Measurements from ENCODE around the gene NTM.

NTM gene

DNA sequence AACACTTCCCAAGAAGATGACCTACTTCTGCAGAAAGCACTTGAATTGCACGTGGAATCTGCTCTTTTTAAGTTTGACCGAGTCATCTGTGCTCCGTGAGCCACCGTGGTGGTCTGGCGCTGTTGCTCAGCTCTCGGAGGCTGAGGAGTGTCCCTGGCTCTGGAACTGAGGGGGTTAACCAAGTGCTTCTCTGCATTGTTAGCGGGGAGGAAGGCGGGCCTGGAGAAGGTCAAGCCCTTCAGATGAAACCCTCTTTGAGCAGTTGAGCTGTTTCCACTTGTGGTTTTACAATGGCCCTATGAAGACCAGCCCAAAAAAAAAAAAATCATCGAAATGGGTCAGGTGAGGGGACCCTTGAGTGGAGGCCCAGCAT lies 286.4 kb downstream of the NTM start:
- Histone ChIP-seq H3K36me3 (no peaks in the 10 kb centered on the region), H3K9me3 (ENCODE audit: severe bottlenecking) (no peaks in the 10 kb centered on the region), H3K27me3 (ENCODE audit: insufficient read depth, low read depth, severe bottlenecking) (no peaks in the 10 kb centered on the region), H3K4me3 (ENCODE audit: low read depth, low read length) (no peak overlapping the region), H3K27ac (no peak overlapping the region)
- TF ChIP-seq, protein P1, sequence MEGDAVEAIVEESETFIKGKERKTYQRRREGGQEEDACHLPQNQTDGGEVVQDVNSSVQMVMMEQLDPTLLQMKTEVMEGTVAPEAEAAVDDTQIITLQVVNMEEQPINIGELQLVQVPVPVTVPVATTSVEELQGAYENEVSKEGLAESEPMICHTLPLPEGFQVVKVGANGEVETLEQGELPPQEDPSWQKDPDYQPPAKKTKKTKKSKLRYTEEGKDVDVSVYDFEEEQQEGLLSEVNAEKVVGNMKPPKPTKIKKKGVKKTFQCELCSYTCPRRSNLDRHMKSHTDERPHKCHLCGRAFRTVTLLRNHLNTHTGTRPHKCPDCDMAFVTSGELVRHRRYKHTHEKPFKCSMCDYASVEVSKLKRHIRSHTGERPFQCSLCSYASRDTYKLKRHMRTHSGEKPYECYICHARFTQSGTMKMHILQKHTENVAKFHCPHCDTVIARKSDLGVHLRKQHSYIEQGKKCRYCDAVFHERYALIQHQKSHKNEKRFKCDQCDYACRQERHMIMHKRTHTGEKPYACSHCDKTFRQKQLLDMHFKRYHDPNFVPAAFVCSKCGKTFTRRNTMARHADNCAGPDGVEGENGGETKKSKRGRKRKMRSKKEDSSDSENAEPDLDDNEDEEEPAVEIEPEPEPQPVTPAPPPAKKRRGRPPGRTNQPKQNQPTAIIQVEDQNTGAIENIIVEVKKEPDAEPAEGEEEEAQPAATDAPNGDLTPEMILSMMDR (IDR thresholded peaks at IDR 0.05; ENCODE audit: low read depth, low read length), result no peak
- DNase-seq, result no peak

GRCh38 chr11:131658414-131658813 lies 288.0 kb downstream of the NTM start:
- Histone ChIP-seq H3K4me3 (ENCODE audit: low read depth, low read length) (no peak overlapping the region), H3K36me3 (no peaks in the 10 kb centered on the region; the same call in 1 of the 2 replicates), H3K9me3 (ENCODE audit: severe bottlenecking) (no peaks in the 10 kb centered on the region), H3K27ac (no peak overlapping the region), H3K27me3 (ENCODE audit: insufficient read depth, low read depth, severe bottlenecking) (no peaks in the 10 kb centered on the region)
- TF ChIP-seq, protein P1 (IDR thresholded peaks at IDR 0.05; ENCODE audit: low read depth, low read length), result no peak
- no peak for DNase-seq

DNA sequence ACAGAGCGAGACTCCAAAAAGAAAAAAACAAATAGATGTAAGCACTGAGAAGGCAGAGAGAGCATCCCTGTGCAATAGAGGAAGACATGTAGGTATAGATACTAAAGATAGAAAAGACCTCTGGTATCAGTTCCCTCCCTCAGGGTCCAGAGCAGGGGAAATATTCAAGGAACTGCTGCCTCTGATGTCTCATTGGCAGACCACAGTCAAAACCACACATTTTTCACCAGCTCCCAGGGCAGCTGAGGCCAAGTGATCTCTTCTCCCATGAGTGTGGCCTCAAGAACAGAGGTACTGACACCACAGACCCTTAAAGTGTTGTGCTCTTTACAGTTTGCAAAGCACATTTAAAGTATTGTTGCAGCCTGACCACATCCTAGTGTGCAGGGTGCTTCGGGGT lies 288.5 kb downstream of the NTM start:
- no peak for DNase-seq
- no peak overlapping the region for H3K27ac ChIP-seq

GRCh38 chr11:131659931-131660330 lies 289.5 kb downstream of the NTM start:
- no peaks in the 10 kb centered on the region for H3K9me3 ChIP-seq (ENCODE audit: severe bottlenecking)
- no peak overlapping the region for H3K27ac ChIP-seq
- no peaks in the 10 kb centered on the region for H3K27me3 ChIP-seq (ENCODE audit: insufficient read depth, low read depth, severe bottlenecking)
- no peak overlapping the region for H3K4me3 ChIP-seq (ENCODE audit: low read depth, low read length)
- H3K36me3 ChIP-seq, result no peaks in the 10 kb centered on the region; the same call in 1 of the 2 replicates
- TF ChIP-seq, protein P1 (IDR thresholded peaks at IDR 0.05; ENCODE audit: low read depth, low read length), result no peak
- DNase-seq, result no peak

More for the DNA sequence above, 288.5 kb downstream of the NTM start:
- no peak overlapping the region for H3K4me3 ChIP-seq (ENCODE audit: low read depth, low read length)
- H3K9me3 ChIP-seq (ENCODE audit: severe bottlenecking), result no peaks in the 10 kb centered on the region
- no peaks in the 10 kb centered on the region for H3K27me3 ChIP-seq (ENCODE audit: insufficient read depth, low read depth, severe bottlenecking)
- TF ChIP-seq, protein P1 (IDR thresholded peaks at IDR 0.05; ENCODE audit: low read depth, low read length), result no peak
- no peaks in the 10 kb centered on the region; the same call in 1 of the 2 replicates for H3K36me3 ChIP-seq

DNA sequence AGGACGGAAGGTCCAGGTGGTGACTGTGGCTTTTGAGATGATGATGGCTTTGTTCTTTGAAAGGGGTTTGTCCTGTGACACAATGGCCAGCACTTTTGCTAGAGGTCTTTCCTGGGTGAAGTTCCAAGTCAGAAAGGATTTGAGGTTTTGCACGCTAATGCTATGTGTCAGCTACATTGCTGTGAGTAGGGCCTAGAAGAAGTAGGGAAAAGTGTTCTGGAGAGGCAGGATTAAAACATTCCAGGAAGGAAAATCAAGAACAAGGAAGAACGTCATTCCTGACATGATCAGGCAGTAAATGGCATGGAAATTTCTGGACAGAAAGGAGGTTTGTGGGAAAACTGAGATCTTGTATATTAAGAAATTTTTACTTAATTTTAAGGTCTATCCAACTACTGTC lies 290.7 kb downstream of the NTM start:
- DNase-seq, result no peak
- no peaks in the 10 kb centered on the region; the same call in 1 of the 2 replicates for H3K36me3 ChIP-seq
- H3K27ac ChIP-seq, result no peak overlapping the region
- H3K4me3 ChIP-seq (ENCODE audit: low read depth, low read length), result no peak overlapping the region
- no peaks in the 10 kb centered on the region for H3K27me3 ChIP-seq (ENCODE audit: insufficient read depth, low read depth, severe bottlenecking)
- TF ChIP-seq, protein P1 (IDR thresholded peaks at IDR 0.05; ENCODE audit: low read depth, low read length), result no peak
- H3K9me3 ChIP-seq (ENCODE audit: severe bottlenecking), result no peaks in the 10 kb centered on the region

- no peaks in the 10 kb centered on the region for H3K9me3 ChIP-seq (ENCODE audit: severe bottlenecking)
- DNase-seq, result no peak
- no peaks in the 10 kb centered on the region for H3K27me3 ChIP-seq (ENCODE audit: insufficient read depth, low read depth, severe bottlenecking)
- no peak overlapping the region for H3K27ac ChIP-seq
- no peaks in the 10 kb centered on the region; the same call in 1 of the 2 replicates for H3K36me3 ChIP-seq
- TF ChIP-seq, protein P1 (IDR thresholded peaks at IDR 0.05; ENCODE audit: low read depth, low read length), result no peak
- H3K4me3 ChIP-seq (ENCODE audit: low read depth, low read length), result no peak overlapping the region
Observed at GRCh38 chr11:131662317-131662972, 292.0 kb downstream of the NTM start.

Measured in WERI-Rb-1 (cell line).